BJ (cell line): ENCODE data around the gene CTSZ. TPM values are rescaled to one million over a fixed set of nuclear protein-coding genes. Genes with fewer than 3 reads are reported as not detected.

Experiments
- CTCF ChIA-PET: fragments of 350-600 bp; formaldehyde crosslinking; extraction: SDS; loops from one replicate; lab custom pipeline; 2021; ENCODE audit warnings: antibody characterized with exemption, inconsistent platforms; lab: Yijun Ruan, JAX
- POLR2A ChIA-PET: fragments of 300-600 bp; sonication (Branson Sonifier 250); formaldehyde crosslinking; extraction: SDS; loops from one replicate; lab custom pipeline; 2021; ENCODE audit warnings: antibody characterized with exemption; lab: Charles Lee
- DNase-seq: peaks from one replicate; pipeline ENCODE4 v3.0.0-alpha.2; 2011; ENCODE audit warnings: low read depth
- H3K27me3 ChIP-seq: 2 replicates; pipeline ENCODE4 v1.6.0; 2011; ENCODE audit warnings: low read length; ENCODE audit not compliant: control insufficient read depth, insufficient read depth
- H3K36me3 ChIP-seq: 2 replicates; pipeline ENCODE4 v1.5.1; 2011; ENCODE audit warnings: low read length; ENCODE audit not compliant: control insufficient read depth, insufficient read depth
- H3K4me3 ChIP-seq: 2 replicates; pipeline ENCODE4 v1.5.1; 2011; ENCODE audit warnings: low read depth, mild to moderate bottlenecking, control low read depth, low read length
- polyA plus RNA-seq: library from polyadenylated mRNA; depleted of rRNA; stranded (reverse); fragments of >200 nt; gene quantifications from 2 replicates; pipeline ENCODE4 v1.2.3, GENCODE V29; 2011
- TF ChIP-seq, protein P1 (sequence below): IDR thresholded peaks from 2 replicates; pipeline ENCODE4 v1.5.1; 2011; ENCODE audit warnings: low read depth, mild to moderate bottlenecking, control low read depth, inconsistent platforms, low read length, moderate library complexity; ENCODE audit not compliant: insufficient read depth

Gene CTSZ
- polyA plus RNA-seq, 1 experiment = 288 TPM

DNA sequence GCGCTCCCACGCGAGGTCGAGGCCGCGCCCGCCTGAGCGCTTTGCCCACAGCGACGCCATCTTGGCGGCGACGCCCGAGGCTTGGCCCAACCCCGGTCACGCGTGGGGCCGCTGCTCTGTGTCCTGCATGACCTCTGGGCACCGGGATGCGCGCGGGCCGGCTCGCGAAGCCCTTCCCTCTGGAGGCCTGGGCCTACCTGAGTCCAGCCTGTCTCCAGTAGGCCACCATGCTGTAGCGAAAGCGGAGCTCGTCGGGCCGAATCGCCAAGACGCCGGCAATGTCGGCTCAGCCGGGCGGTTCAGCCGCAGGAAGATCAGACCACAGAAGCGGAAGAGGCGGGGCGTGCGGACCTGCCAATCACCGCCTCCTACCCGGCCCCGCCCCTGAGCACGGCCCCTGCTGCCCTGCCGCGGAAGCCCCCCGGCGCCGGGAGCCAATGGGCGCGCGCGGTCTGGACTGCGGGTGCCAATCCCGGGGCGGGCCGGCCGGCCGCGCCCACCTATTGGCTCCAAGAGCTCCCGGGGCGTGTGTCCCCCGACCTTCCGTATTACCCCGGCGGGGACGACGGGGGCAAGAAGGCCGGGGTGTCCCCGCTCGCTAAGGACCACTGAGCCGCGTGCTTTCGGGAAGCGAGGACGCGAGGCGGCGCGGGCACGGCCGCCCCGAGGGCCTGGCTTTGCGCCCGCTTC, 25.1 kb upstream of the CTSZ start, which contains the start of gene ATP5F1E:
Gene ATP5F1E (minus strand): TSS at position 313 of the 690 bp plus-strand sequence. CDS start 84 bp downstream, at position 229.
- H3K4me3 ChIP-seq = peak within 1 kb of the TSS; percentile 75
- H3K36me3 ChIP-seq = peaks cover 7% of the 10 kb centered on the region
- CTCF ChIA-PET = interaction anchor here (0.6 to 1.5 kb wide), 6 partner anchors 9 to 721 kb away, joined by 3 to 6 read pairs (median 4); no protein-coding TSS in a partner anchor
- TF ChIP-seq, protein P1, sequence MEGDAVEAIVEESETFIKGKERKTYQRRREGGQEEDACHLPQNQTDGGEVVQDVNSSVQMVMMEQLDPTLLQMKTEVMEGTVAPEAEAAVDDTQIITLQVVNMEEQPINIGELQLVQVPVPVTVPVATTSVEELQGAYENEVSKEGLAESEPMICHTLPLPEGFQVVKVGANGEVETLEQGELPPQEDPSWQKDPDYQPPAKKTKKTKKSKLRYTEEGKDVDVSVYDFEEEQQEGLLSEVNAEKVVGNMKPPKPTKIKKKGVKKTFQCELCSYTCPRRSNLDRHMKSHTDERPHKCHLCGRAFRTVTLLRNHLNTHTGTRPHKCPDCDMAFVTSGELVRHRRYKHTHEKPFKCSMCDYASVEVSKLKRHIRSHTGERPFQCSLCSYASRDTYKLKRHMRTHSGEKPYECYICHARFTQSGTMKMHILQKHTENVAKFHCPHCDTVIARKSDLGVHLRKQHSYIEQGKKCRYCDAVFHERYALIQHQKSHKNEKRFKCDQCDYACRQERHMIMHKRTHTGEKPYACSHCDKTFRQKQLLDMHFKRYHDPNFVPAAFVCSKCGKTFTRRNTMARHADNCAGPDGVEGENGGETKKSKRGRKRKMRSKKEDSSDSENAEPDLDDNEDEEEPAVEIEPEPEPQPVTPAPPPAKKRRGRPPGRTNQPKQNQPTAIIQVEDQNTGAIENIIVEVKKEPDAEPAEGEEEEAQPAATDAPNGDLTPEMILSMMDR = no peak
- POLR2A ChIA-PET = no interaction called here
- no peaks in the 10 kb centered on the region for H3K27me3 ChIP-seq
- peak; percentile 68 for DNase-seq

DNA sequence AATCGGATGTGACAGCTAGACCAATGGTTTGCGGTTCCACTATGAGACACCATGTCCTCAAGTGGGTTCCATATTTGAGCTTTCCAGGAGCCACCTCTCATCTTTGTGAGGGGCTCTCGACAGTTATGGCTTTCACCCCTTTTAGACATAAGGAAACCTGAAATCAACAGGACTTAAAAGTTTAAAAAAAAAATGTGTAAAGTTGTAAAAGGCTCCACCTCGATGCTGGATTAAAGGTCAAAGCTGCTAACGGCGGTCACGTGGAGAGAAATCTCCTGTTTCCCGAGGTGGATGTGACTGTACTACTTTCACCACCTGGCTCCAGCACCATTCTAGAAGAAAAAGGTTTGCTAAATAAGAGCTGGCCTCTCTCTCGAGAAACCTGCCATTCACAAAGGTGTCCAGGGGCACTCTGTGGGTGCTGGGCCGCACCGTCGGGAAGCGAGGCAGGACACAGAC, 24.5 kb upstream of the CTSZ start:
- H3K27me3 ChIP-seq = no peaks in the 10 kb centered on the region
- ChIA-PET CTCF (interaction anchor here (0.6 to 1.2 kb wide), 4 partner anchors 12 to 721 kb away, joined by 3 to 4 read pairs (median 3); no protein-coding TSS in a partner anchor), POLR2A (interaction anchor here (0.5 kb wide), 1 partner anchor 575 kb away, joined by 3 read pairs; no protein-coding TSS in a partner anchor)
- TF ChIP-seq, protein P1 = no peak
- no peak for DNase-seq
- H3K4me3 ChIP-seq = peak overlapping the region; percentile 75
- peaks cover 6% of the 10 kb centered on the region for H3K36me3 ChIP-seq

DNA sequence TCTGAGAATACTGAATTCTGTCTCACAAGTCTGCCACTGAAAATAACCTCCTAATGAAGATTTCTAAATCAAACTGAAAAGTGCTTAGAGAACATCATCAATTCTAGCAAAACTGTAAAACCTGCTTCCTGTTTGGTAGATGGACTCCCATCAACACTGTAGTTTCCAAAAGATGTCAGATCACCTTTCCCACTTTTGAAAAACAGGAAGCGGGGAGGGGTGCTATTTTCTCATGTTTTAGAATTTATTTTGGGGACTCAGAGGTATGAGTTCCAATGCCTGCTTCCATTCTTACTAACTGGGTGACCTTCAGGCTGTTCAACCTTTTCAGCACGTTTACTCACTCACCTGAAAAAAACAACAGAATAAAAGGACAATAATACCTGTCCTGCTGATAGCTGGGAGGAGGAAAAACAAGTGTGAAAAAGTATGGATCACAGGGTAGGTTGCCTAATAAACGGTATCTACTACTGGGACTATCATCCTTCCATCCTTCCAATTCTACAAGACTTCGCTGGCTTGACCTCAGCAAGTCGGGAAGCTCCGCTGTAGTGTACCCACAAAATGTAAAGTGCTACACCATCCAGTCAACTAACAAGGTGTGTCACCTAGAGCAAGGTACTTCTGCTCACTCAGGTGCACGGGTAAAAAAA, 24.0 kb upstream of the CTSZ start:
- ChIA-PET POLR2A (interaction anchor here (0.5 kb wide), 1 partner anchor 575 kb away, joined by 3 read pairs; no protein-coding TSS in a partner anchor), CTCF (interaction anchor here (1.1 to 1.2 kb wide), 2 partner anchors 14 to 162 kb away, joined by 3 read pairs; no protein-coding TSS in a partner anchor)
- no peak for DNase-seq
- Histone ChIP-seq H3K4me3 (peak overlapping the region; percentile 75), H3K27me3 (no peaks in the 10 kb centered on the region), H3K36me3 (peaks cover 2% of the 10 kb centered on the region)
- TF ChIP-seq, protein P1 = no peak

DNA sequence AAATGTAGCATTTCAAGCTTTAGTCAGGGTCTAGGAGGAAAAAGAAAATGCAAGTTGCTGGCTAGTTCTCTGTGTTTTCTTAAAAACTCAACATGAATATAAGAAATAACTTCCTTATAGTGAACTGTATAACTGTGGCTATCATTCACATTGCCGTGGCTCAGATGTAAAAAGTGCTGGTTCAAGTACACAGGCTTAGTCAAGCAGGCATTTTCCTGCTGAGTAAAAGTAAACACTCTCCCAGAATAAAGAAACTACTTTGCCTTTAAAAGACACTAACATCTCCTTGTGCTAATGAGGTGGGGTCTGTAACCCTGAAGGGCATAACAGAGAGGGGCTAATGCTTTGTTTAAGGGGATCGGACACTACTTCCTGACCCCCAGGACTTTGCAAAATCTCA, 21.8 kb upstream of the CTSZ start:
- H3K4me3 ChIP-seq = peak overlapping the region; percentile 18; the same call in 1 of the 2 replicates
- no peak for DNase-seq
- TF ChIP-seq, protein P1 = no peak
- no peaks in the 10 kb centered on the region for H3K27me3 ChIP-seq
- ChIA-PET POLR2A (no interaction called here), CTCF (interaction anchor here (1.2 kb wide), 1 partner anchor 193 kb away, joined by 4 read pairs; no protein-coding TSS in a partner anchor)
- peaks cover 12% of the 10 kb centered on the region for H3K36me3 ChIP-seq
